ENCODE measurements around the gene TAOK3. TPM values are rescaled to one million over a fixed set of nuclear protein-coding genes. Genes with fewer than 3 reads are reported as not detected.
"Not testable (repeated sequence)": the region's sequence is repeated elsewhere in the genome, so short reads cannot be mapped to it uniquely, and the experiment has no call there.

Gene TAOK3
- total RNA-seq, 3 donors from 2014 or later (not counting 1 experiment from before 2014, with no cell fraction given): 155 to 166 (median 157) TPM

DNA sequence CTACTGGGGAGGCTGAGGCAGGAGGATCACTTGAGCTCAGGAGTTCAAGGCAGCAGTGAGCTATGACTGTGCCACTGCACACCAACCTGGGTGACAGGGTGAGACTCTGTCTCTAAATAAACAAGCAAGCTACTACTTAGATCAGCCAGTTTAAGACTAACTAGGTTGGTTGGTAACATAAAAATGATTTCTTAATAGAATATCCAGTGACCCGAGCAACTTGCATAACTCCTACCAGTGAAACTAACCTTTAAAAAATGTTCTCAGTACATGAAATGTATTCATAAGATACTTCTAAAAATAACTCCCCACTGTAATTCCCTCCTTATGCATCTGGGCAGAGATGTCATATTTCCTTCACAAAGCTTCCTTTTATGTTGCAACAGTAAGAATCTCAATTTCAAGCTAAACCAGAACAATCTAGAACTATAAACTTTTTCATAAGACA, 15.9 kb downstream of the TAOK3 start:
- Mint-ChIP-seq H3K4me3 (peak overlapping the region; percentile 96), H3K4me1 (peaks cover 57 to 66% of the 10 kb centered on the region in 2 donors), H3K36me3 (no peaks in the 10 kb centered on the region), H3K27me3 (ENCODE audit: low read depth in 2 of 2) (no peaks in the 10 kb centered on the region), H3K27ac (peak overlapping the region; percentile 90 to 91), H3K9me3 (no peaks in the 10 kb centered on the region)
- H3K27me3 ChIP-seq (ENCODE audit: control insufficient read depth, insufficient read depth, low read length): no peaks in the 10 kb centered on the region
- WGBS (ENCODE audit: insufficient coverage): no CpG with 5 or more reads among the region's 1 CpG
- H3K4me3 ChIP-seq (ENCODE audit: low read length): no peak overlapping the region
- DNase-seq (no peak), ATAC-seq (peak; percentile 13 to 23 (median 15))
- H3K27ac ChIP-seq (ENCODE audit: low read length): peak overlapping the region; percentile 70
- peaks cover 19% of the 10 kb centered on the region for H3K4me1 ChIP-seq (ENCODE audit: control insufficient read depth, insufficient read depth, low read length)
- H3K36me3 ChIP-seq (ENCODE audit: control insufficient read depth, insufficient read depth, low read length): no peaks in the 10 kb centered on the region
- intact Hi-C loops (cut with micrococcal nuclease): loop anchor here (1.0 to 5.0 kb wide), 2 partner anchors 16 to 50 kb away; no protein-coding TSS in a partner anchor
- H3K9me3 ChIP-seq (ENCODE audit: control insufficient read depth, insufficient read depth, low read length): no peaks in the 10 kb centered on the region
- TF ChIP-seq, protein P1, sequence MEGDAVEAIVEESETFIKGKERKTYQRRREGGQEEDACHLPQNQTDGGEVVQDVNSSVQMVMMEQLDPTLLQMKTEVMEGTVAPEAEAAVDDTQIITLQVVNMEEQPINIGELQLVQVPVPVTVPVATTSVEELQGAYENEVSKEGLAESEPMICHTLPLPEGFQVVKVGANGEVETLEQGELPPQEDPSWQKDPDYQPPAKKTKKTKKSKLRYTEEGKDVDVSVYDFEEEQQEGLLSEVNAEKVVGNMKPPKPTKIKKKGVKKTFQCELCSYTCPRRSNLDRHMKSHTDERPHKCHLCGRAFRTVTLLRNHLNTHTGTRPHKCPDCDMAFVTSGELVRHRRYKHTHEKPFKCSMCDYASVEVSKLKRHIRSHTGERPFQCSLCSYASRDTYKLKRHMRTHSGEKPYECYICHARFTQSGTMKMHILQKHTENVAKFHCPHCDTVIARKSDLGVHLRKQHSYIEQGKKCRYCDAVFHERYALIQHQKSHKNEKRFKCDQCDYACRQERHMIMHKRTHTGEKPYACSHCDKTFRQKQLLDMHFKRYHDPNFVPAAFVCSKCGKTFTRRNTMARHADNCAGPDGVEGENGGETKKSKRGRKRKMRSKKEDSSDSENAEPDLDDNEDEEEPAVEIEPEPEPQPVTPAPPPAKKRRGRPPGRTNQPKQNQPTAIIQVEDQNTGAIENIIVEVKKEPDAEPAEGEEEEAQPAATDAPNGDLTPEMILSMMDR (IDR thresholded peaks at IDR 0.05): no peak

DNA sequence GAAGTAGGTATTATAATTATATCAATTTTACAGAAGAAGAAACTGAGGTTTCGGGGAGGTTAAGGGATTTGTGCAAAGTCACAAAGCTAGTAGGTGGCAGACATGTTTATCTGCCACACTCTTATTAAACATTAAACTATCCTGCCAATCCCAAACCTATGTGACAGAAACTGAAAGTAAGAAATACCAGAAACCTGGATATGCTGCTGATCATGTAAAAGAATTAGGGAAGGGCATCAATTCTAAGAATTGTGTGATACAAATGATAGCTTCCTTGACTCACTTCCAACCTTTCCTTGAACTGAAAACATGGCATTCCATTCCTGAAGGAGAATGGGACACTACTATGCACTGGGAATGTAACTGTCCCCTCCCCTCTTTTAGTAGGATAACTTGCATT, 16.9 kb downstream of the TAOK3 start:
- Mint-ChIP-seq H3K9me3 (no peaks in the 10 kb centered on the region), H3K27ac (peak overlapping the region; percentile 90 to 91), H3K4me1 (peaks cover 57 to 66% of the 10 kb centered on the region in 2 donors), H3K36me3 (no peaks in the 10 kb centered on the region), H3K4me3 (peak overlapping the region; percentile 49), H3K27me3 (ENCODE audit: low read depth in 2 of 2) (no peaks in the 10 kb centered on the region)
- TF ChIP-seq, protein P1 (IDR thresholded peaks at IDR 0.05): no peak
- H3K36me3 ChIP-seq (ENCODE audit: control insufficient read depth, insufficient read depth, low read length): no peaks in the 10 kb centered on the region
- DNase-seq (no peak), ATAC-seq (no peak)
- whole genome bisulfite sequencing (ENCODE audit: insufficient coverage): no CpG with 5 or more reads among the region's 1 CpG
- peaks cover 19% of the 10 kb centered on the region for H3K4me1 ChIP-seq (ENCODE audit: control insufficient read depth, insufficient read depth, low read length)
- intact Hi-C loops (cut with micrococcal nuclease): loop anchor here (5.0 kb wide), 1 partner anchor 49 kb away; no protein-coding TSS in a partner anchor
- H3K9me3 ChIP-seq (ENCODE audit: control insufficient read depth, insufficient read depth, low read length): no peaks in the 10 kb centered on the region
- no peak overlapping the region for H3K27ac ChIP-seq (ENCODE audit: low read length)
- no peaks in the 10 kb centered on the region for H3K27me3 ChIP-seq (ENCODE audit: control insufficient read depth, insufficient read depth, low read length)
- H3K4me3 ChIP-seq (ENCODE audit: low read length): no peak overlapping the region

DNA sequence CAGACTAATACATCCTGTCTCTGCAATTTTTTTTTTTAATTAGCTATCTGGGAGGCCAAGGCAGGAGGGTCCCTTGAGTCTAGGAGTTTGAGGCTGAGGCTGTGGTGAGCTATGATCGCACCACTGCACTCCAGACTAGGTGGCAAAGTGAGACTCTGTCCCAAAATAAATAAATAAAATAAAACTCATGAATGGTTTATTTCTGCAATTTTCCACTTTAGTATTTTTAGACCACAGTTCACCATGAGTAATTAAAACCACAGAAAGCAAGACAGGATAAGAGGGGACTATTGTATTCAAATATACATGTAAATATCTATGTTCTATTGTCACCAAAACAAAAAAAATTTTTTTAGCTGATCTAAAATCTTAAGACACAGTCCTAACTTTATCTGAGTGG, 17.8 kb downstream of the TAOK3 start:
- TF ChIP-seq, protein P1 (IDR thresholded peaks at IDR 0.05): no peak
- Histone ChIP-seq H3K9me3 (ENCODE audit: control insufficient read depth, insufficient read depth, low read length) (no peaks in the 10 kb centered on the region), H3K27me3 (ENCODE audit: control insufficient read depth, insufficient read depth, low read length) (no peaks in the 10 kb centered on the region), H3K27ac (ENCODE audit: low read length) (no peak overlapping the region), H3K36me3 (ENCODE audit: control insufficient read depth, insufficient read depth, low read length) (no peaks in the 10 kb centered on the region), H3K4me1 (ENCODE audit: control insufficient read depth, insufficient read depth, low read length) (peaks cover 17% of the 10 kb centered on the region), H3K4me3 (ENCODE audit: low read length) (no peak overlapping the region)
- DNase-seq (no peak), ATAC-seq (no peak)
- H3K27ac Mint-ChIP-seq: peak overlapping the region; percentile 90 to 91
- no peaks in the 10 kb centered on the region for H3K27me3 Mint-ChIP-seq (ENCODE audit: low read depth in 2 of 2)
- no peaks in the 10 kb centered on the region for H3K9me3 Mint-ChIP-seq
- H3K4me1 Mint-ChIP-seq: peaks cover 56 to 70% of the 10 kb centered on the region in 2 donors
- no peaks in the 10 kb centered on the region for H3K36me3 Mint-ChIP-seq
- WGBS (ENCODE audit: insufficient coverage): no CpG with 5 or more reads among the region's 1 CpG
- peak overlapping the region; percentile 49 for H3K4me3 Mint-ChIP-seq
- intact Hi-C loops (cut with micrococcal nuclease): loop anchor here (5.0 kb wide), 1 partner anchor 48 kb away; no protein-coding TSS in a partner anchor

DNA sequence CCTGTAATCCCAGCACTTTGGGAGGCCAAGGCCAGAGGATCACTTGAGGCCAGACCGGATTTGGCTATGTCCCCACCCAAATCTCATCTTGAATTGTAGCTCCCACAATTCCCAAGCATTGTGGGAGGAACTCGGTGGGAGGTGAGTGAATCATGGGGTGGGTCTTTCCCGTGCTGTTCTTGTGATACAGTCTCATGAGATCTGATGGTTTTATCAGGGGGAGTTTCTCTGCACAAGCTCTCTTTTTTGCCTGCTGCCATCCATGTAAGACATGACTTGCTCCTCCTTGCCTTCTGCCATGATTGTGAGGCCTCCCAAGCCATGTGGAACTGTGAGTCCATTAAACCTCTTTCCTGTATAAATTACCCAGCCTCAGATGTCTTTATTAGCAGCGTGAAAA, 18.2 kb downstream of the TAOK3 start:
- H3K4me3 ChIP-seq (ENCODE audit: low read length); DNase-seq; H3K27ac ChIP-seq (ENCODE audit: low read length); H3K9me3 Mint-ChIP-seq; H3K36me3 Mint-ChIP-seq; H3K27me3 ChIP-seq (ENCODE audit: control insufficient read depth, insufficient read depth, low read length); H3K27me3 Mint-ChIP-seq (ENCODE audit: low read depth in 2 of 2); H3K9me3 ChIP-seq (ENCODE audit: control insufficient read depth, insufficient read depth, low read length); H3K36me3 ChIP-seq (ENCODE audit: control insufficient read depth, insufficient read depth, low read length); intact Hi-C loops (cut with micrococcal nuclease); ATAC-seq: not testable (repeated sequence)
- WGBS (ENCODE audit: insufficient coverage): 92% methylated on average over 4 of the region's 4 CpGs
- H3K4me1 ChIP-seq (ENCODE audit: control insufficient read depth, insufficient read depth, low read length): peaks cover 13% of the 10 kb centered on the region
- Mint-ChIP-seq H3K27ac (peak overlapping the region; percentile 90 to 91), H3K4me1 (peaks cover 53 to 66% of the 10 kb centered on the region in 2 donors), H3K4me3 (peak overlapping the region; percentile 49)

Measured in natural killer cell (primary cell).